ENCODE data around the gene TCN1. TPM values are rescaled to one million over a fixed set of nuclear protein-coding genes. Genes with fewer than 3 reads are reported as not detected.

TCN1 gene
- total RNA-seq, 1 experiment from 2014 or later = 1.7 TPM

Other genes starting within 250 kb of the TCN1 start
- gene PATL1, start 197.4 kb downstream of the TCN1 start, total RNA-seq (2021; ENCODE audit: unreplicated experiment) = 37.6 TPM
- not detected for gene OR10V1, start 152.6 kb downstream of the TCN1 start, total RNA-seq (2021; ENCODE audit: unreplicated experiment)
- 20.4 TPM for gene STX3, start 111.1 kb downstream of the TCN1 start, total RNA-seq (2021; ENCODE audit: unreplicated experiment)
- 61.0 TPM for gene MRPL16, start 55.7 kb downstream of the TCN1 start, total RNA-seq (2021; ENCODE audit: unreplicated experiment)
- gene CBLIF, start 21.0 kb downstream of the TCN1 start, total RNA-seq (2021; ENCODE audit: unreplicated experiment) = not detected
- not detected for gene OOSP3, start 12.3 kb upstream of the TCN1 start, total RNA-seq (2021; ENCODE audit: unreplicated experiment)
- not detected for gene OOSP1, start 71.9 kb upstream of the TCN1 start, total RNA-seq (2021; ENCODE audit: unreplicated experiment)
- not detected for gene OOSP4A, start 97.5 kb upstream of the TCN1 start, total RNA-seq (2021; ENCODE audit: unreplicated experiment)
- not detected for gene OOSP4B, start 150.7 kb upstream of the TCN1 start, total RNA-seq (2021; ENCODE audit: unreplicated experiment)
- gene OOSP2, start 173.9 kb upstream of the TCN1 start, total RNA-seq (2021; ENCODE audit: unreplicated experiment) = not detected
- not detected for gene MS4A3, start 190.2 kb upstream of the TCN1 start, total RNA-seq (2021; ENCODE audit: unreplicated experiment)
- not detected for gene MS4A2, start 222.2 kb upstream of the TCN1 start, total RNA-seq (2021; ENCODE audit: unreplicated experiment)